A673 (cell line): ENCODE measurements around the gene MUC22. TPM values are rescaled to one million over a fixed set of nuclear protein-coding genes. Genes with fewer than 3 reads are reported as not detected.
A peak's percentile ranks its signal among the peaks of the same experiment; 100 is the strongest.

ENCODE experiments used
- BruUV-seq: library from RNA; stranded (reverse); fragments of 400-500 nt; replicated peaks from 2 replicates; lab custom pipeline; 2021; lab: Mats Ljungman, UMichigan
- CTCF ChIA-PET: fragments of 300-600 bp; sonication (Branson Sonifier 250); formaldehyde crosslinking; loops from one replicate; lab custom pipeline; 2022; ENCODE audit warnings: antibody characterized with exemption; lab: Charles Lee
- POLR2A ChIA-PET: fragments of 300-600 bp; sonication (Branson Sonifier 250); formaldehyde crosslinking; loops from one replicate; lab custom pipeline; 2022; ENCODE audit warnings: antibody characterized with exemption; ENCODE audit not compliant: low non-redundant PET; lab: Charles Lee
- DNase-seq: peaks from one replicate; pipeline ENCODE4 v3.0.0-alpha.2; 2015; ENCODE audit warnings: low spot score
- H3K27ac ChIP-seq: fragments of 200-600 bp; sonication (generic); 2 replicates; pipeline ENCODE4 v1.5.1; 2016; ENCODE audit warnings: mixed run types, low read depth, mild to moderate bottlenecking, mixed read lengths, antibody characterized with exemption, low read length; ENCODE audit not compliant: poor library complexity, severe bottlenecking
- H3K27me3 ChIP-seq: fragments of 200-600 bp; sonication (generic); replicated peaks from 2 replicates; pipeline ENCODE4 v1.6.1; 2017; ENCODE audit warnings: mixed run types, low read depth, mild to moderate bottlenecking, mixed read lengths, antibody characterized with exemption, low read length; ENCODE audit not compliant: insufficient read depth, poor library complexity
- H3K36me3 ChIP-seq: fragments of 200-600 bp; sonication (generic); 2 replicates; pipeline ENCODE4 v1.6.1; 2016; ENCODE audit warnings: mixed run types, mild to moderate bottlenecking, mixed read lengths, antibody characterized with exemption, low read length; ENCODE audit not compliant: insufficient read depth, poor library complexity, severe bottlenecking
- H3K4me1 ChIP-seq: fragments of 200-600 bp; sonication (generic); 2 replicates; pipeline ENCODE4 v1.6.1; 2017; ENCODE audit warnings: mixed run types, mild to moderate bottlenecking, mixed read lengths, antibody characterized with exemption, low read length; ENCODE audit not compliant: insufficient read depth, poor library complexity, severe bottlenecking
- H3K4me3 ChIP-seq: fragments of 200-600 bp; sonication (generic); 2 replicates; pipeline ENCODE4 v1.5.1; 2016; ENCODE audit warnings: low read depth, mixed run types, mild to moderate bottlenecking, mixed read lengths, low read length; ENCODE audit not compliant: poor library complexity, severe bottlenecking
- H3K9me3 ChIP-seq: fragments of 200-600 bp; sonication (generic); 2 replicates; pipeline ENCODE4 v1.6.1; 2016; ENCODE audit warnings: mixed run types, low read depth, mild to moderate bottlenecking, mixed read lengths, antibody characterized with exemption, low read length; ENCODE audit not compliant: poor library complexity, severe bottlenecking
- CTCF ChIP-seq: fragments of 300-800, 200-600 bp; sonication (generic); conservative IDR thresholded peaks from 2 replicates; pipeline ENCODE4 v1.5.1; 2017; ENCODE audit warnings: low read depth, mild to moderate bottlenecking, antibody characterized with exemption, low read length, moderate library complexity, mixed read lengths
- EZH2 ChIP-seq: fragments of 200-600 bp; sonication (generic); IDR thresholded peaks from 2 replicates; pipeline ENCODE4 v1.6.1; 2017; ENCODE audit warnings: borderline replicate concordance, low read depth, mild to moderate bottlenecking, mixed read lengths, antibody characterized with exemption, low read length; ENCODE audit not compliant: poor library complexity, severe bottlenecking
- intact Hi-C: fragments of 100-400 bp; cut with micrococcal nuclease; formaldehyde crosslinking; loops from one replicate; pipeline ENCODE4 v1.10.0; 2022; ENCODE audit not compliant: unreplicated experiment
- total RNA-seq: library from RNA; stranded (reverse); gene quantifications from 2 replicates; pipeline ENCODE4 v1.2.3, GENCODE V29; 2021

The MUC22 gene
- total RNA-seq, 1 experiment from 2014 or later = not detected

- Histone ChIP-seq H3K36me3 (no peaks in the 10 kb centered on the region), H3K4me1 (peaks cover 9% of the 10 kb centered on the region), H3K27me3 (no peaks in the 10 kb centered on the region), H3K9me3 (no peaks in the 10 kb centered on the region), H3K4me3 (no peak overlapping the region), H3K27ac (no peak overlapping the region)
- TF ChIP-seq CTCF (no peak), EZH2 (no peak)
- ChIA-PET CTCF (interaction anchor here (0.6 kb wide), 1 partner anchor 171 kb away, joined by 5 read pairs; no protein-coding TSS in a partner anchor), POLR2A (no interaction called here)
- no TSS peak for BruUV-seq
- intact Hi-C loops = no loop called here
- no peak for DNase-seq
These were observed 65.3 kb downstream of the MUC22 start for GRCh38 chr6:31075528-31075927.

GRCh38 chr6:31076611-31077010 lies 66.3 kb downstream of the MUC22 start:
- Histone ChIP-seq H3K4me1 (peaks cover 9% of the 10 kb centered on the region), H3K4me3 (no peak overlapping the region), H3K27ac (no peak overlapping the region), H3K27me3 (no peaks in the 10 kb centered on the region), H3K36me3 (no peaks in the 10 kb centered on the region), H3K9me3 (no peaks in the 10 kb centered on the region)
- no TSS peak for BruUV-seq
- DNase-seq = no peak
- ChIA-PET CTCF (no interaction called here), POLR2A (no interaction called here)
- intact Hi-C loops = no loop called here
- TF ChIP-seq CTCF = no peak
- no peak for TF ChIP-seq EZH2

- Histone ChIP-seq H3K27ac (no peak overlapping the region), H3K27me3 (no peaks in the 10 kb centered on the region), H3K4me3 (no peak overlapping the region), H3K9me3 (no peaks in the 10 kb centered on the region), H3K36me3 (no peaks in the 10 kb centered on the region), H3K4me1 (peaks cover 8% of the 10 kb centered on the region)
- DNase-seq = peak; percentile 82
- ChIA-PET POLR2A (interaction anchor here (0.6 kb wide), 2 partner anchors 452 to 873 kb away, joined by 3 read pairs; no protein-coding TSS in a partner anchor), CTCF (interaction anchor here (0.6 to 1.9 kb wide), 15 partner anchors 9 to 538 kb away, joined by 3 to 23 read pairs (median 4); partner anchors contain the start of gene DHX16)
- TF ChIP-seq EZH2 (no peak), CTCF (peak; percentile 91)
- intact Hi-C loops = no loop called here
- no TSS peak for BruUV-seq
These were observed 69.5 kb downstream of the MUC22 start for GRCh38 chr6:31079656-31080261.
